ENCODE measurements around the gene NSMCE1.

DNA sequence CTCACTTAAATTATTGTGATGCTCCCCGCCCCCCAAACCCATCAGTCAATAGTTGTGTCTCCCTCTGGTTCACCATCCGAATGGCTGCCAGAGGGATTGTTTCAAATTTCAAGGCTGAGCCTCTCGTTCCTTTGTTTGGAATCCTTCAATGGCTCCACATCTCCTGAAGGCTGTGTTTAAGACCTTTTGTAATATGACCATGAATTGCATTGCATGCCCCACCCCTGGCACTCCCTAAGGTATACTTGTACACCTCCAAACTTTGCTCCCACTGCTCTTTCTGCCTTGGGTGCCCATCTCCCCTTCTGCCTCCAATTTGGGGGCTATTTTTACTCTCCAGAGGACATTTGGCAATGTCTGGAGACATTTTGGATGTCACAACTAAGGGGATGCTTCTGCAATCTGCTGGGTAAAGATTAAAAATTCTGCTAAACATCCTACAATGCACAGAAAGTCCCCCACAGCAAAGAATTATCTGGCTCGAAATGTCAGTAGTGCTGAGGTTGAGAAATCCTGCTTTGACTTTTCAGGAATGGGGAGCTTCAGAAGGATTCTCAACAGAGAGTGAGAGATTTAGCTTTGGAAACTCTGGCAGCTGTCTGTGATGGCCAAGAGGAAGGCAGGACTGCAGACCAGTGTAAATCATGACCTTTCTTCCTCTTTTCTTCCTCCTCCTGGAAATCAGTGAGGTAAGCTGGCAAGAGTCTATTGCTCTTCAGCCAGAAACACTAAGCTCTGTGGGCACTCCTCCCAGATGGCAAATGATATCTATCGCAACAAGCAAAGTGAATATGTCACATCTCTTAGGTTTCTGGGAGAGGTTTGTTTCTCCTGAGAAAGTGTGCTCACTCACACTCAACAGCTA, 36.5 kb upstream of the NSMCE1 start:
- TF ChIP-seq, protein P1, sequence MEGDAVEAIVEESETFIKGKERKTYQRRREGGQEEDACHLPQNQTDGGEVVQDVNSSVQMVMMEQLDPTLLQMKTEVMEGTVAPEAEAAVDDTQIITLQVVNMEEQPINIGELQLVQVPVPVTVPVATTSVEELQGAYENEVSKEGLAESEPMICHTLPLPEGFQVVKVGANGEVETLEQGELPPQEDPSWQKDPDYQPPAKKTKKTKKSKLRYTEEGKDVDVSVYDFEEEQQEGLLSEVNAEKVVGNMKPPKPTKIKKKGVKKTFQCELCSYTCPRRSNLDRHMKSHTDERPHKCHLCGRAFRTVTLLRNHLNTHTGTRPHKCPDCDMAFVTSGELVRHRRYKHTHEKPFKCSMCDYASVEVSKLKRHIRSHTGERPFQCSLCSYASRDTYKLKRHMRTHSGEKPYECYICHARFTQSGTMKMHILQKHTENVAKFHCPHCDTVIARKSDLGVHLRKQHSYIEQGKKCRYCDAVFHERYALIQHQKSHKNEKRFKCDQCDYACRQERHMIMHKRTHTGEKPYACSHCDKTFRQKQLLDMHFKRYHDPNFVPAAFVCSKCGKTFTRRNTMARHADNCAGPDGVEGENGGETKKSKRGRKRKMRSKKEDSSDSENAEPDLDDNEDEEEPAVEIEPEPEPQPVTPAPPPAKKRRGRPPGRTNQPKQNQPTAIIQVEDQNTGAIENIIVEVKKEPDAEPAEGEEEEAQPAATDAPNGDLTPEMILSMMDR (conservative IDR thresholded peaks at IDR 0.05; ENCODE audit: low read depth, low read length): no peak
- TF ChIP-seq CHD1 (IDR thresholded peaks at IDR 0.05; ENCODE audit: low read depth, low read length) (no peak), POLR2A (IDR thresholded peaks at IDR 0.05; ENCODE audit: low read depth, low read length) (no peak), MAFK (IDR thresholded peaks at IDR 0.05; ENCODE audit: low read depth, low read length) (no peak), CEBPB (IDR thresholded peaks at IDR 0.05; ENCODE audit: low read depth, low read length) (no peak), RAD21 (IDR thresholded peaks at IDR 0.05; ENCODE audit: low read length) (no peak), SMC3 (IDR thresholded peaks at IDR 0.05; ENCODE audit: low read depth, low read length) (no peak), MXI1 (IDR thresholded peaks at IDR 0.05; ENCODE audit: borderline replicate concordance, low read depth, low read length) (no peak), MAZ (IDR thresholded peaks at IDR 0.05; ENCODE audit: borderline replicate concordance, low read depth, low read length) (no peak), RFX5 (IDR thresholded peaks at IDR 0.05; ENCODE audit: low read depth, low read length) (no peak)
- TF ChIP-seq, protein P2, sequence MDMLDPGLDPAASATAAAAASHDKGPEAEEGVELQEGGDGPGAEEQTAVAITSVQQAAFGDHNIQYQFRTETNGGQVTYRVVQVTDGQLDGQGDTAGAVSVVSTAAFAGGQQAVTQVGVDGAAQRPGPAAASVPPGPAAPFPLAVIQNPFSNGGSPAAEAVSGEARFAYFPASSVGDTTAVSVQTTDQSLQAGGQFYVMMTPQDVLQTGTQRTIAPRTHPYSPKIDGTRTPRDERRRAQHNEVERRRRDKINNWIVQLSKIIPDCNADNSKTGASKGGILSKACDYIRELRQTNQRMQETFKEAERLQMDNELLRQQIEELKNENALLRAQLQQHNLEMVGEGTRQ (IDR thresholded peaks at IDR 0.05; ENCODE audit: low read depth, low read length): no peak
